ENCODE results near the gene PCDHGA4.
"Not testable (repeated sequence)": the region's sequence is repeated elsewhere in the genome, so short reads cannot be mapped to it uniquely, and the experiment has no call there.

The PCDHGA4 gene

GRCh38 chr5:141354900-141355469, at the start of gene PCDHGA4:
Gene PCDHGA4 (plus strand): TSS chr5:141355021. CDS start chr5:141355108, 87 bp downstream.
- DNase-seq (ENCODE audit: low spot score), result no peak

- no peak for DNase-seq (ENCODE audit: low spot score)
These were observed 48.2 kb upstream of the PCDHGA4 start for GRCh38 chr5:141306630-141307029.

- no peak for DNase-seq (ENCODE audit: low spot score)
These were observed 41.1 kb upstream of the PCDHGA4 start for GRCh38 chr5:141313711-141314110.

GRCh38 chr5:141316963-141317362, 37.9 kb upstream of the PCDHGA4 start:
- DNase-seq (ENCODE audit: low spot score), result not testable (repeated sequence)

GRCh38 chr5:141319202-141319601, 35.6 kb upstream of the PCDHGA4 start:
- DNase-seq (ENCODE audit: low spot score), result no peak

DNA sequence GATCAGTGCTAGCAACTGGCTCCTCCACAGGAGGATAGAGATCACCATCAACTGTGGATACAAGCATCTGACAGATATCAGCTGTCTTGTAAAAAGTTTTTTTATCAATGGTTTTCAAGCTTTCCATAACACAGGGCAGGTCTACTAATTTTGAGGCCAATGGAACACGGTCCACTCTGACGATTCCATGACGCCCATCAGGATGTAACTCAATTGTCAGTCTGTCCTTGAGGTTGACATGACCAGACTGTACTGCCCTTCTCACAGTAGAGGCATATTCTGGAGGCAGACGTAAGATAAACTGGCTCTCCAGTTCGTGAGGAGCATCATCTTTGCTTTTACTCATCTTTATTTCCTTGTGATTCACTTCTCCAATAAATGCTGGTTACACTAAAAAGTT, 35.1 kb upstream of the PCDHGA4 start:
- no peak for DNase-seq (ENCODE audit: low spot score)

DNA sequence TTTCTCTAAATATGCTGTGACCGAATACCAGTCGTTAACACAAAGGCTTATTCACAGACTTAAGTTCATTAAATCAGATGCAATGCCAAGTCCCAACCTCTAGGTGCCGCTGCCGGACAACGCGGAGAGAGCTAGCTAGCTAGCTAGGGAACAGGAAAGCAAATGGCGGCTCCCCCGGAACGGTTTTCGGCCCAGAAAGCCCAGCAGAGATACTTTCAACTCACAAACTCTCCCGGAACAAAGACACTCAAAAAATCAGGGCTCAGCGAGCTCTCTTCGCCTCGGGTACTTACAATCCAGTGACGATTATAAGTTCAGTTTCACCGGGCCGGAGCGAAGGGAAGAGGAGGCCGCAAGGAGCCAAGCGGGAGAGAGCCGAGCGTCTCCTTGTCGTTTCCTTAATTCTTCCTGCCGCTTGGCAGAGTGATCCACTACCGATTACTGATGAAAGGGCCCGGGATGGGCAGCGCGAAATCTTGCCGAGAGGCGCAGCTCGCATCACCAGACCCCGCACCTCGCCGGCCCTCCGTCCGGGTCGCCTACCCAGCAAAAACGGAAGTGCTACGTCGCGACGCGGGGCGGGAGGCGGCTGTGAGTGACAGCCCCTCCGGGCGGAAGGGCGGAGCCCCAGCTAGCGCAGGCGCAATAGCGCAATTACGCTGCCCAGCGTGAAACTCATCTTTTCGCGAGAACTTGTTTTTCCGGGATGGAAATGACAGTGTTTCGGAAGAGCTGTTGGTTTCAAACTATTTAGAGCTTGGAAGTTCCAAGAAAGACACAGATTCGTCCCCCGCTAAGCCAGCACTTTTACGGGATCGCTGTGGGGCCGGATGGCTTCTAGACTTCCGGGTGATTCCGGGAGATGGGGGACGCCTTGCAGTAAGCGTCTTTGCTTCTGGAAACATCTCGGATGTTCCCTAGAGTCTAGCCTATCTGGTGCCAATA, 34.3 kb upstream of the PCDHGA4 start, which contains the start of gene TAF7:
Gene TAF7, minus strand, starts transcription at position 560 of the 945 bp plus-strand sequence. CDS start 740 bp downstream, outside the sequence.
- DNase-seq (ENCODE audit: low spot score), result peak; percentile 96

- no peak for DNase-seq (ENCODE audit: low spot score)
These were observed 32.6 kb upstream of the PCDHGA4 start for GRCh38 chr5:141322261-141322660.

DNA sequence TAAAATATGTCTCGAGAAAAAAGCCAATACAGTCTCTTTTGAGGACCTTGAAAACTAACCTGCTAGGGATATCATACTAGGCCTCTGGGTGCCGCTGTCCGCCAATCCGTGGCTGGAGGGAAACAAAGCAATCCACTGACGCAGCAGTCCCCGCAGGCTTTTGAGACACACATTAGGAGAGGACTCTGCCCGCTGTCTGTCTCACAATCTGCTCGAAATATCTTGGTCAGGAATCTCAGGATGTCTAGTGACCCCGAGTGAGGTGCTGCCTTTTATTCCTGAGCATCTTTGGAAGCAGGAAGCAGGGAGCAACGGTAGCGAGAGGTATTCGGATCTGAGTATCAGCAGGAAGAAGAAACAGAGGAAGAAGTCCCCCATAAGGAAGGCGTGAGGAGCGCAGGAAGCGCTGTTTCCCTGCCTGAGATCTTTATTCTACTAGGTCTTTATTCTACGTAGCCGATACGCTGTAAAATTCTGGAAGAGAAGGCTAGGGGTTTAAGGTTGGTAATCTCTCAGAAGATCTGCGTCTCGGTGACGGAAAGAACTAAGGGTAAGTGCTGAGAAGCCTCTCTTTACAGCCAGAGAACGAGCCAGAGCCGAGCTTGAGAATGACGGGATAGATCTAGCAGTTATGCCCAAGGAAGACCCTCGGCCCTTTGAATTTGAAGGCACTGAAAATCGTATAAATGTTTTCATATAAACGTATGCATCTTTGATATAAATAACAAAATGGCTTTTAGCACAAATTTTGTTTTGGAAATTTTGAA, 28.6 kb upstream of the PCDHGA4 start:
- DNase-seq (ENCODE audit: low spot score), result no peak

- DNase-seq (ENCODE audit: low spot score), result no peak
These were observed 26.6 kb upstream of the PCDHGA4 start for GRCh38 chr5:141328231-141328630.

- peak; percentile 32 for DNase-seq (ENCODE audit: low spot score)
These were observed 24.3 kb upstream of the PCDHGA4 start, which contains the start of gene PCDHGA1 for GRCh38 chr5:141330299-141331080. Gene PCDHGA1 (plus strand): TSS chr5:141330514.

DNA sequence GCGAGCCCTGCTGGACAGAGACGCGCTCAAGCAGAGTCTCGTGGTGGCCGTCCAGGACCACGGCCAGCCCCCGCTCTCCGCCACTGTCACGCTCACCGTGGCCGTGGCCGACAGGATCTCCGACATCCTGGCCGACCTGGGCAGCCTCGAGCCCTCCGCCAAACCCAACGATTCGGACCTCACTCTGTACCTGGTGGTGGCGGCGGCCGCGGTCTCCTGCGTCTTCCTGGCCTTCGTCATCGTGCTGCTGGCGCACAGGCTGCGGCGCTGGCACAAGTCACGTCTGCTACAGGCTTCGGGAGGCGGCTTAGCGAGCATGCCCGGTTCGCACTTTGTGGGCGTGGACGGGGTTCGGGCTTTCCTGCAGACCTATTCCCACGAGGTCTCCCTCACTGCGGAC, 22.2 kb upstream of the PCDHGA4 start:
- not testable (repeated sequence) for DNase-seq (ENCODE audit: low spot score)

- DNase-seq (ENCODE audit: low spot score), result no peak
These were observed 16.1 kb upstream of the PCDHGA4 start, which contains the start of gene PCDHGA2 for GRCh38 chr5:141338538-141339306. Gene PCDHGA2 (plus strand): TSS chr5:141338760.

DNA sequence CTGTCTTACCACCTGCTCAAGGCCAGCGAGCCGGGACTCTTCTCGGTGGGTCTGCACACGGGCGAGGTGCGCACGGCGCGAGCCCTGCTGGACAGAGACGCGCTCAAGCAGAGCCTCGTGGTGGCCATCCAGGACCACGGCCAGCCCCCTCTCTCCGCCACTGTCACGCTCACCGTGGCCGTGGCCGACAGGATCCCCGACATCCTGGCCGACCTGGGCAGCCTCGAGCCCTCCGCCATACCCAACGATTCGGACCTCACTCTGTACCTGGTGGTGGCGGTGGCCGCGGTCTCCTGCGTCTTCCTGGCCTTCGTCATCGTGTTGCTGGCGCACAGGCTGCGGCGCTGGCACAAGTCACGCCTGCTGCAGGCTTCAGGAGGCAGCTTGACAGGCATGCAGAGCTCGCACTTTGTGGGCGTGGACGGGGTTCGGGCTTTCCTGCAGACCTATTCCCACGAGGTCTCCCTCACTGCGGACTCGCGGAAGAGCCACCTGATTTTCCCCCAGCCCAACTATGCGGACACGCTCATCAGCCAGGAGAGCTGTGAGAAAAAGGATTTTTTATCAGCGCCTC, 14.0 kb upstream of the PCDHGA4 start:
- DNase-seq (ENCODE audit: low spot score), result not testable (repeated sequence)

- DNase-seq (ENCODE audit: low spot score), result no peak
These were observed 12.0 kb upstream of the PCDHGA4 start for GRCh38 chr5:141342773-141343172.

- DNase-seq (ENCODE audit: low spot score), result no peak
These were observed 11.4 kb upstream of the PCDHGA4 start, which contains the start of gene PCDHGA3 for GRCh38 chr5:141343242-141343952. Gene PCDHGA3 (plus strand): TSS chr5:141343829. CDS start chr5:141344034, 205 bp downstream.

- no peak for DNase-seq (ENCODE audit: low spot score)
These were observed 10.8 kb upstream of the PCDHGA4 start for GRCh38 chr5:141343953-141344463.

DNA sequence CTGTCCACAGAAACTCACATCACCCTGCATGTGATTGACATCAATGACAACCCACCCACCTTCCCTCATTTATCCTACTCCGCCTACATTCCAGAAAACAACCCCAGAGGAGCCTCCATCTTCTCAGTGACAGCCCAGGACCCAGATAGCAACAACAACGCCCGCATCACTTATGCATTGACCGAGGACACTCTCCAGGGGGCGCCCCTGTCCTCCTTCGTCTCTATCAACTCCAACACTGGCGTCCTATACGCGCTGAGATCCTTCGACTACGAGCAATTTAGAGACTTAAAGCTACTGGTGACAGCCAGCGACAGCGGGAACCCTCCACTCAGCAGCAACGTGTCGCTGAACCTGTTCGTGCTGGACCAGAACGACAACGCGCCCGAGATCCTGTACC, 9.5 kb upstream of the PCDHGA4 start:
- DNase-seq (ENCODE audit: low spot score), result no peak

GRCh38 chr5:141346017-141346416, 8.8 kb upstream of the PCDHGA4 start:
- DNase-seq (ENCODE audit: low spot score), result not testable (repeated sequence)
